ENCODE measurements around the gene IFTAP.
A peak's percentile ranks its signal among the peaks of the same experiment; 100 is the strongest.

Gene IFTAP

GRCh38 chr11:36609383-36609782, 15.1 kb downstream of the IFTAP start:
- H3K4me3 Mint-ChIP-seq: no peak overlapping the region
- no peaks in the 10 kb centered on the region for H3K27me3 Mint-ChIP-seq (ENCODE audit: low read depth)
- peaks cover 2% of the 10 kb centered on the region for H3K9me3 Mint-ChIP-seq

DNA sequence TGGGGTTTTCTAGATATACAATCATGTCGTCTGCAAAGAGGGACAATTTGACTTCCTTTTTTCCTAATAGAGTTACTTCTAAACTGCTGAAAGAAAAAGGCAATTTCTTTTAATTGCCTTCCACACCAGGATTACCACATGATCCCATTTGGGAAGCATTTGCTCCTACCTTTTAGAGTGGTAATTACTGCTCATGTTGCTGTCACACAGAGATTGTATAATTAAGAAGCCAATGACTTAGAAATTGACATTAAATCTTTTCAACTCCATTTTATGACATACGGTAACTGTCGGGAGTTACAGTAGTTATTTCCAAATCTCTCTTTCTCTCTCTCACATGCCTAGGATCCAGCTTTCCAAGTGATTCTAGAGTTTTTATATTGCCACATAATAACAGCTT, 21.5 kb downstream of the IFTAP start:
- Mint-ChIP-seq H3K36me3 (ENCODE audit: low read depth) (peaks cover 17% of the 10 kb centered on the region), H3K9me3 (peaks cover 7% of the 10 kb centered on the region), H3K4me1 (peaks cover 20% of the 10 kb centered on the region), H3K4me3 (no peak overlapping the region), H3K27me3 (ENCODE audit: low read depth) (no peaks in the 10 kb centered on the region), H3K27ac (no peak overlapping the region)
- TF ChIP-seq CTCF (IDR thresholded peaks at IDR 0.05; ENCODE audit: unreplicated experiment in 3 of 3): no peak

More at GRCh38 chr11:36609383-36609782, 15.1 kb downstream of the IFTAP start:
- H3K27ac Mint-ChIP-seq: no peak overlapping the region
- peaks cover 11% of the 10 kb centered on the region for H3K36me3 Mint-ChIP-seq (ENCODE audit: low read depth)
- no peak for TF ChIP-seq CTCF (IDR thresholded peaks at IDR 0.05; ENCODE audit: unreplicated experiment in 3 of 3)
- H3K4me1 Mint-ChIP-seq: no peaks in the 10 kb centered on the region

GRCh38 chr11:36617543-36618362, 23.5 kb downstream of the IFTAP start:
- H3K4me3 Mint-ChIP-seq: no peak overlapping the region

DNA sequence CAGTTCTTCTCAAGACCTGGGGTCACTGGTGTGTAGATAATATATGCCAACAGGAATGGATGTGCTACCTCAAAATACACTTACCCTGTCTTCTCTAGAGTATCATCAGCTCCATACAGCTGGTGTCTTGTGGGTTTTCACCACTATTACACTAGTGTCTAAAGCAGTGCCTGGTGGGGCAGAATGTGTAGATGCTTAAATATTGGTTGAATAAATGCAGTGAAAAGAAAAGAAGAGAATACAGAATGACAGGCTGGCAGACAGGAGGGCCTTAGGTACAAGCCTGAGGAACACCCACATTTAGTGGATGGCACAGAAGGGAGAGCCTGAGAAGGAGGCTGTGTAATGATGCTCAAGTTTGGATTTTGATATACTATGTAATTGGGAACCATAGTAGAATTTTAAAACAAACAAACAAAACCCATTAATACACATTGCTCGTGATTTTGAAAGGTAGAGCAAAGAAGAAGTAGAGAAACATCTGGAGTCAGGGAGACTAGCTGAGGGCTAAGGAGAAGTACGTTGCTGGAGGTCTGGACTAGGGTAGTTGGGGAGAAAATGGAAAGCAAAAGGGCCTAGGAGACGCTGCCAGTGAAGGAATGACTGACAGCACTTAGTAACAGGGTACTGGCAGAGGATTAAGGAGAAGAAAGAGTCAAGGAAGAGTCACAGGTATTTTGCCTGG, 24.2 kb downstream of the IFTAP start:
- Mint-ChIP-seq H3K27me3 (ENCODE audit: low read depth) (no peaks in the 10 kb centered on the region), H3K36me3 (ENCODE audit: low read depth) (peaks cover 11% of the 10 kb centered on the region), H3K27ac (peak overlapping the region; percentile 2 to 92 (median 68)), H3K9me3 (peaks cover 5% of the 10 kb centered on the region), H3K4me3 (peak overlapping the region in 1 of 3 experiments; percentile 27), H3K4me1 (peaks cover 20% of the 10 kb centered on the region)
- TF ChIP-seq CTCF (IDR thresholded peaks at IDR 0.05; ENCODE audit: unreplicated experiment in 3 of 3): no peak

More at GRCh38 chr11:36617543-36618362, 23.5 kb downstream of the IFTAP start:
- Mint-ChIP-seq H3K36me3 (ENCODE audit: low read depth) (peaks cover 13% of the 10 kb centered on the region), H3K9me3 (peaks cover 7% of the 10 kb centered on the region), H3K4me1 (peaks cover 20% of the 10 kb centered on the region), H3K27me3 (ENCODE audit: low read depth) (no peaks in the 10 kb centered on the region), H3K27ac (peak overlapping the region in 2 of 3 experiments; percentile 68 to 92)
- no peak for TF ChIP-seq CTCF (IDR thresholded peaks at IDR 0.05; ENCODE audit: unreplicated experiment in 3 of 3)

- peaks cover 9% of the 10 kb centered on the region for H3K36me3 Mint-ChIP-seq (ENCODE audit: low read depth)
- no peak overlapping the region for H3K4me3 Mint-ChIP-seq
- peak overlapping the region; percentile 2 to 92 (median 68) for H3K27ac Mint-ChIP-seq
- H3K9me3 Mint-ChIP-seq: peaks cover 5% of the 10 kb centered on the region
- TF ChIP-seq CTCF (IDR thresholded peaks at IDR 0.05; ENCODE audit: unreplicated experiment in 3 of 3): no peak
- peaks cover 20% of the 10 kb centered on the region for H3K4me1 Mint-ChIP-seq
- no peaks in the 10 kb centered on the region for H3K27me3 Mint-ChIP-seq (ENCODE audit: low read depth)
Measured at GRCh38 chr11:36619502-36619901, 25.2 kb downstream of the IFTAP start.

Measured in nephron (organoid).